Vagina (tissue), 2 donors: ENCODE measurements around the gene PODXL2.

Experiments
- CTCF ChIP-seq, 3 experiments: fragments of 450-650 bp in 2 of 3; fragments of 200-600 bp in 1 of 3; sonication (generic) in 1 of 3; IDR thresholded peaks; one replicate each; pipeline ENCODE4 v1.5.1; 2017 to 2019; ENCODE audit warnings: antibody characterized with exemption in 3 of 3, mild to moderate bottlenecking in 2 of 3, moderate library complexity in 2 of 3
- POLR2AphosphoS5 ChIP-seq, 2 donors: sonication (generic); formaldehyde crosslinking; IDR thresholded peaks; one replicate each; pipeline ENCODE4 v1.9.0; 2017; ENCODE audit warnings: antibody characterized with exemption in 2 of 2, mild to moderate bottlenecking in 2 of 2, low read depth in 1 of 2; ENCODE audit not compliant: insufficient read depth in 1 of 2

- TF ChIP-seq CTCF (IDR thresholded peaks at IDR 0.05) (no peak), POLR2AphosphoS5 (IDR thresholded peaks at IDR 0.05; ENCODE audit: insufficient read depth in 1 of 2, low read depth in 1 of 2) (no peak)
Measured at GRCh38 chr3:127647845-127648204, 18.8 kb downstream of the PODXL2 start.
